ENCODE measurements around the gene POMC. TPM values are rescaled to one million over a fixed set of nuclear protein-coding genes. Genes with fewer than 3 reads are reported as not detected.
"Not testable (repeated sequence)": the region's sequence is repeated elsewhere in the genome, so short reads cannot be mapped to it uniquely, and the experiment has no call there.

Gene POMC
- polyA plus RNA-seq, 1 donor from 2014 or later = not detected

- peaks cover 34% of the 10 kb centered on the region for H3K27me3 ChIP-seq (ENCODE audit: insufficient read depth, low read depth, low read length)
These were observed 3.8 kb downstream of the POMC start for GRCh38 chr2:25164561-25164960.

DNA sequence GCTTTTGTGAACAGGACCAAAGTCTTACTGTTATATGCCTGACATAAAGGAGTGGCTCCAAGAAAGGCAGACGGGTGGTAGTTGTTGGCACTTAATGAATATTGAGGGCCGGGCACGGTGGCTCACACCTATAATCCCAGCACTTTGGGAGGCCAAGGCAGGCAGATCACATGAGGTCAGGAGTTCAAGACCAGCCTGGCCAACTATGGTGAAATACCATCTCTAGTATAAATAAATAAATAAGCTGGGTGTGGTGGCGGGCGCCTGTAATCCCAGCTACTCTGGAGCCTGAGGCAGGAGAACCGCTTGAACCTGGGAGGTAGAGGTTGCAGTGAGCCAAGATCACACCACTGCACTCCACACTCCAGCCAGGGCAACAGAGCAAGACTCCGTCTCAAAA lies 6.3 kb downstream of the POMC start:
- not testable (repeated sequence) for H3K4me3 ChIP-seq (ENCODE audit: low read length); H3K27me3 ChIP-seq (ENCODE audit: insufficient read depth, low read depth, low read length); H3K27ac ChIP-seq (ENCODE audit: low read length); H3K9ac ChIP-seq (ENCODE audit: low read length); H2AFZ ChIP-seq (ENCODE audit: low read depth, low read length); H3K4me2 ChIP-seq (ENCODE audit: low read length); H4K20me1 ChIP-seq (ENCODE audit: insufficient read depth); H3F3A ChIP-seq (ENCODE audit: insufficient read depth, low read length, poor library complexity, severe bottlenecking); H3K9me3 ChIP-seq (ENCODE audit: low read length); H3K9me2 ChIP-seq (ENCODE audit: insufficient read depth, low read length); H3K36me3 ChIP-seq (ENCODE audit: insufficient read depth, low read length); H3K79me2 ChIP-seq (replicated peaks; ENCODE audit: insufficient read depth, low read length)

More at GRCh38 chr2:25164561-25164960, 3.8 kb downstream of the POMC start:
- H3K79me2 ChIP-seq (replicated peaks; ENCODE audit: insufficient read depth, low read length) = no peaks in the 10 kb centered on the region
- H2AFZ ChIP-seq (ENCODE audit: low read depth, low read length) = no peak overlapping the region
- TF ChIP-seq SMC3 (conservative IDR thresholded peaks at IDR 0.05; ENCODE audit: poor library complexity) (no peak), RAD21 (conservative IDR thresholded peaks at IDR 0.05) (no peak), CTCF (IDR thresholded peaks at IDR 0.05; ENCODE audit: poor library complexity, severe bottlenecking) (no peak), TAF1 (IDR thresholded peaks at IDR 0.05; ENCODE audit: low read depth) (no peak), POLR2AphosphoS5 (IDR thresholded peaks at IDR 0.05) (no peak), EZH2 (IDR thresholded peaks at IDR 0.05; ENCODE audit: borderline replicate concordance, insufficient read depth, low read length, poor library complexity, severe bottlenecking) (no peak), EP300 (conservative IDR thresholded peaks at IDR 0.05; ENCODE audit: poor library complexity, severe bottlenecking) (no peak), REST (IDR thresholded peaks at IDR 0.05; ENCODE audit: borderline replicate concordance) (no peak), MXI1 (conservative IDR thresholded peaks at IDR 0.05; ENCODE audit: poor library complexity, severe bottlenecking) (no peak)
- H3K9ac ChIP-seq (ENCODE audit: low read length) = no peak overlapping the region
- no peak overlapping the region for H3K27ac ChIP-seq (ENCODE audit: low read length)
- H4K20me1 ChIP-seq (ENCODE audit: insufficient read depth) = no peaks in the 10 kb centered on the region
- H3K4me2 ChIP-seq (ENCODE audit: low read length) = no peak overlapping the region
- no peak overlapping the region for H3K4me3 ChIP-seq (ENCODE audit: low read length)
- H3K9me2 ChIP-seq (ENCODE audit: insufficient read depth, low read length) = no peaks in the 10 kb centered on the region
- no peaks in the 10 kb centered on the region for H3F3A ChIP-seq (ENCODE audit: insufficient read depth, low read length, poor library complexity, severe bottlenecking)
- H3K9me3 ChIP-seq (ENCODE audit: low read length) = no peaks in the 10 kb centered on the region
- no peaks in the 10 kb centered on the region for H3K36me3 ChIP-seq (ENCODE audit: insufficient read depth, low read length)

All from neural cell (in vitro differentiated cells).